ENCODE results near the gene SREBF2. TPM values are rescaled to one million over a fixed set of nuclear protein-coding genes. Genes with fewer than 3 reads are reported as not detected.

The SREBF2 gene
- polyA plus RNA-seq, 2 of the 4 experiments (the other 2 are of a cell fraction): 19.4 to 30.8 TPM

GRCh38 chr22:41943661-41944209 lies 110.8 kb downstream of the SREBF2 start:
- no peak for FAIRE-seq
- CTCF ChIA-PET: interaction anchor here (0.8 to 3.6 kb wide), 7 partner anchors 18 to 246 kb away, joined by 3 to 20 read pairs (median 5); partner anchors contain the start of gene NDUFA6
- no peak for TF ChIP-seq HES2 (IDR thresholded peaks at IDR 0.05)
- no peak for TF ChIP-seq GATA3 (IDR thresholded peaks at IDR 0.05; ENCODE audit: borderline replicate concordance)
- no peak for TF ChIP-seq JUN (IDR thresholded peaks at IDR 0.05)
- no peak for TF ChIP-seq BHLHE40 (IDR thresholded peaks at IDR 0.05; ENCODE audit: low read depth, low read length)
- TF ChIP-seq HOXB13 (CRISPR knock-in tag; IDR thresholded peaks at IDR 0.05; ENCODE audit: low read depth): no peak
- TF ChIP-seq RCOR1 (IDR thresholded peaks at IDR 0.05; ENCODE audit: low read depth, low read length): no peak

GRCh38 chr22:41946629-41947423 lies 113.9 kb downstream of the SREBF2 start, which contains the start of gene CENPM:
Gene CENPM, minus strand, starts transcription at chr22:41947152. Its CDS starts 76 bp downstream, at chr22:41947076.
- WGBS (ENCODE audit: missing lambda C conversion rate): 7% methylated on average over 15 of the region's 56 CpGs
- TF ChIP-seq POLR2A (IDR thresholded peaks at IDR 0.05; ENCODE audit: low read length) (peak; percentile 26; the same call in 1 of the 2 replicates), CHD2 (IDR thresholded peaks at IDR 0.05; ENCODE audit: low read length, partially characterized antibody) (no peak), KDM1A (IDR thresholded peaks at IDR 0.05; ENCODE audit: low read depth) (no peak), BHLHE40 (IDR thresholded peaks at IDR 0.05; ENCODE audit: low read depth, low read length) (peak; percentile 81), E2F6 (IDR thresholded peaks at IDR 0.05; ENCODE audit: borderline replicate concordance, low read depth) (peak; percentile 96), NPAS2 (CRISPR knock-in tag; IDR thresholded peaks at IDR 0.05; ENCODE audit: borderline replicate concordance) (no peak), MAX (IDR thresholded peaks at IDR 0.05) (peak; percentile 84), HOXB13 (CRISPR knock-in tag; IDR thresholded peaks at IDR 0.05; ENCODE audit: low read depth) (0 out of 2 replicates have a peak, but pooled peaks have one; percentile 57), MYC (IDR thresholded peaks at IDR 0.05; ENCODE audit: borderline replicate concordance, low read length) (peak; percentile 66; the same call in 1 of the 2 replicates), CBX8 (IDR thresholded peaks at IDR 0.05) (no peak), MAZ (IDR thresholded peaks at IDR 0.05; ENCODE audit: borderline replicate concordance, low read depth, low read length) (no peak), USF2 (IDR thresholded peaks at IDR 0.05) (peak; percentile 90), RCOR1 (IDR thresholded peaks at IDR 0.05; ENCODE audit: low read depth, low read length) (no peak), ZC3H11A (IDR thresholded peaks at IDR 0.05) (no peak), RARB (CRISPR knock-in tag; IDR thresholded peaks at IDR 0.05) (no peak)
- Histone ChIP-seq H3K27ac (peak within 1 kb of the TSS; percentile 90 to 95), H3K9me3 (no peaks in the 10 kb centered on the region), H3K4me1 (peaks cover 12% of the 10 kb centered on the region; the same call in 2 of the 3 replicates), H3K4me3 (peak within 1 kb of the TSS; percentile 92), H3K4me2 (peak within 1 kb of the TSS; percentile 80)
- ChIA-PET POLR2A (interaction anchor here (0.5 to 1.1 kb wide), 3 partner anchors 122 to 249 kb away, joined by 4 to 5 read pairs (median 5); partner anchors contain the start of gene CCDC134), CTCF (interaction anchor here (1.1 to 2.2 kb wide), 6 partner anchors 9 to 282 kb away, joined by 3 to 18 read pairs (median 5); no protein-coding TSS in a partner anchor)
- DNase-seq (ENCODE audit: low read depth in 1 of 2, low spot score in 1 of 2) (peak; percentile 75 to 95), ATAC-seq (peak; percentile 97 to 98), FAIRE-seq (no peak)

More at GRCh38 chr22:41943661-41944209, 110.8 kb downstream of the SREBF2 start:
- POLR2A ChIA-PET: interaction anchor here (0.7 kb wide), 1 partner anchor 143 kb away, joined by 3 read pairs; the partner anchor contains the start of gene CCDC134
- Histone ChIP-seq H3K4me2 (no peak overlapping the region), H3K27ac (no peak overlapping the region), H3K4me3 (no peak overlapping the region), H3K9me3 (no peaks in the 10 kb centered on the region), H3K4me1 (peaks cover 20% of the 10 kb centered on the region; the same call in 2 of the 3 replicates)
- DNase-seq (ENCODE audit: low read depth in 1 of 2, low spot score in 1 of 2): no peak
- WGBS (ENCODE audit: missing lambda C conversion rate): 81% methylated on average over 7 of the region's 9 CpGs
- no peak for ATAC-seq
